ENCODE measurements around the gene GPR33. TPM values are rescaled to one million over a fixed set of nuclear protein-coding genes. Genes with fewer than 3 reads are reported as not detected.
A peak's percentile ranks its signal among the peaks of the same experiment; 100 is the strongest.
"Not testable (repeated sequence)": the region's sequence is repeated elsewhere in the genome, so short reads cannot be mapped to it uniquely, and the experiment has no call there.

The GPR33 gene
- total RNA-seq, 1 experiment from 2014 or later = not detected

GRCh38 chr14:31477248-31477647, 10.6 kb downstream of the GPR33 start:
- H3K9me3 ChIP-seq = no peaks in the 10 kb centered on the region
- no peak for DNase-seq
- H3K4me3 ChIP-seq = no peak overlapping the region
- no peaks in the 10 kb centered on the region for H3K27me3 ChIP-seq
- no peaks in the 10 kb centered on the region for H3K36me3 ChIP-seq

GRCh38 chr14:31476131-31476866, 11.5 kb downstream of the GPR33 start:
- no peaks in the 10 kb centered on the region for H3K36me3 ChIP-seq
- H3K9me3 ChIP-seq = no peaks in the 10 kb centered on the region
- no peak overlapping the region for H3K4me3 ChIP-seq
- no peaks in the 10 kb centered on the region for H3K27me3 ChIP-seq
- DNase-seq = no peak

DNA sequence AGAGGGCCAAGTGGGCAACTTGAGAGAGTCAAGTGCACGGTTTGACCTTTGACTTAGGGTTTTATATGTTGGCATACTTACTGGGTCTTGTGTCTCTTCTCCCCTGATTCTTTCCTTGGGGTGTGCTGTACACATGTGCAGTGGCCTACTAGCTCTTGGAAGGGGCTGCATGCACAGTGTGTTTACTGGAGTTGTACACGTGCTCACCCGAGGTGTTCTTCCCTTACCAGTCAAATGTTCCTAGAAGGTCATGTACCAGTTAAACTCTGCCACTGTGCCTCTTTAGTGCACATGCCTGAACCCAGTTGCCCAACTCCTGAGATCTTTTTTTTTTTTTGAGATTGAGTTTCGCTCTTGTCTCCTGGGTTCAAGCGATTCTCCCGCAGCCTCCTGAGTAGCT, 21.3 kb downstream of the GPR33 start:
- no peak for DNase-seq
- Histone ChIP-seq H3K36me3 (no peaks in the 10 kb centered on the region), H3K4me3 (no peak overlapping the region), H3K9me3 (no peaks in the 10 kb centered on the region), H3K27me3 (no peaks in the 10 kb centered on the region)

GRCh38 chr14:31465111-31465510, 22.7 kb downstream of the GPR33 start:
- no peak for DNase-seq
- no peaks in the 10 kb centered on the region for H3K27me3 ChIP-seq
- H3K4me3 ChIP-seq = no peak overlapping the region
- H3K36me3 ChIP-seq = no peaks in the 10 kb centered on the region
- no peaks in the 10 kb centered on the region for H3K9me3 ChIP-seq

DNA sequence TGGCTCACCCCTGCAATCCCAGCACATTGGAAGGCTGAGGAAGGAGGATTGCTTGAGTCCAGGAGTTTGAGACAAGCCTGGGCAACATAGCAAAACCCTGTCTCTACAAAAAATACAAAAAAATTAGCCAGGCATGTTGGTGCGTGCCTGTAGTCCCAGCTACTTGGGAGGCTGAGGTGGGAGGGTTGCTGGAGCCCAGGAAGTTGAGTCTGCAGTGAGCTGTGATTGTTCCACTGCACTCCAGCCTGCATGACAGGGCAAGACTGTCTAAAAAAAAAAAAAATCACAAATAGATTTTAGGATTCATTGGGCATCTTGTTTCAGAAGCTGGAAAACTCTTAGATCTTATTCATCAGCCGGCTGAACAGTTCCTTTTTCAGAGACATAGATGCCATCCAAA, 25.4 kb downstream of the GPR33 start:
- not testable (repeated sequence) for DNase-seq, H3K36me3 ChIP-seq, H3K27me3 ChIP-seq, H3K4me3 ChIP-seq, H3K9me3 ChIP-seq

- Histone ChIP-seq H3K27me3 (no peaks in the 10 kb centered on the region), H3K9me3 (no peaks in the 10 kb centered on the region), H3K36me3 (no peaks in the 10 kb centered on the region), H3K4me3 (no peak overlapping the region)
- no peak for DNase-seq
These were observed 26.3 kb downstream of the GPR33 start for GRCh38 chr14:31461545-31461944.

GRCh38 chr14:31457665-31458659, 29.9 kb downstream of the GPR33 start:
- Histone ChIP-seq H3K4me3 (peak overlapping the region; percentile 66), H3K36me3 (no peaks in the 10 kb centered on the region), H3K27me3 (no peaks in the 10 kb centered on the region), H3K9me3 (no peaks in the 10 kb centered on the region)
- no peak for DNase-seq

- no peaks in the 10 kb centered on the region for H3K27me3 ChIP-seq
- DNase-seq = peak; percentile 89
- H3K9me3 ChIP-seq = no peaks in the 10 kb centered on the region
- peaks cover 4% of the 10 kb centered on the region; the same call in 1 of the 2 replicates for H3K36me3 ChIP-seq
- H3K4me3 ChIP-seq = peak within 1 kb of the TSS; percentile 66
These were observed 30.8 kb downstream of the GPR33 start, which contains the start of gene DTD2 for GRCh38 chr14:31456841-31457664. Gene DTD2, minus strand, starts transcription at chr14:31457506. Its CDS starts 113 bp downstream, at chr14:31457393.

DNA sequence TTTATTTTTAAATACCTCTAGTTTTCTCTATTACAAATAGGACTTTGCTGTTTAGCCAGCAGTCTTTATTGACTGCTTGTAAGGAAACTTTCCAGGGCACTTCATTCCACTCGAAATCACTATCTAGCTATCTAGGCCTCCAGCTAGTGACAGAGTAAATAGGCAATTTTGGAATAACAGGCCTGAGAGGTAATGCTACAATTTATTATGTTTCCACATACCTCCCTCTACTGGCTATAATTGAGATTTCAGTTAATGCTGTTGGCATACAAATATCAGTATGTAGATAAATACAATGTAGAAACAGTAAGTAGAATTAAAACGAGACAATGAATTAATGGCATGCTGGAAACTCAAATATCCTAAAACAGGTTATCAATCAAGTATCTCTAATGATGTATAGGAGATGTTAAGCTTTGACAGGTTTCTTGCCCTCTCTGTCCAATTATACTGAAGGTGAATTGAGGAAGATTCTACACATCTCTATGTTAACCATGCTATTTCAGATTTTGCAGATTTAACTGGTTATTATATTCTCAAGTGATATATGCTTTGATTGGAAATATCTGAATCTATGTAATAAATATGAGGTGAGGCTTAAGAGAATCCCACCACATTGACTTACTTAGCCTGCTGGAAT, 37.7 kb downstream of the GPR33 start:
- no peak for DNase-seq
- Histone ChIP-seq H3K36me3 (peaks cover 6% of the 10 kb centered on the region; the same call in 1 of the 2 replicates), H3K9me3 (no peaks in the 10 kb centered on the region), H3K27me3 (no peaks in the 10 kb centered on the region), H3K4me3 (no peak overlapping the region)

GRCh38 chr14:31449136-31449535, 38.7 kb downstream of the GPR33 start:
- no peak for DNase-seq
- H3K9me3 ChIP-seq = no peaks in the 10 kb centered on the region
- no peaks in the 10 kb centered on the region for H3K27me3 ChIP-seq
- no peak overlapping the region for H3K4me3 ChIP-seq
- peaks cover 6% of the 10 kb centered on the region; the same call in 1 of the 2 replicates for H3K36me3 ChIP-seq

DNA sequence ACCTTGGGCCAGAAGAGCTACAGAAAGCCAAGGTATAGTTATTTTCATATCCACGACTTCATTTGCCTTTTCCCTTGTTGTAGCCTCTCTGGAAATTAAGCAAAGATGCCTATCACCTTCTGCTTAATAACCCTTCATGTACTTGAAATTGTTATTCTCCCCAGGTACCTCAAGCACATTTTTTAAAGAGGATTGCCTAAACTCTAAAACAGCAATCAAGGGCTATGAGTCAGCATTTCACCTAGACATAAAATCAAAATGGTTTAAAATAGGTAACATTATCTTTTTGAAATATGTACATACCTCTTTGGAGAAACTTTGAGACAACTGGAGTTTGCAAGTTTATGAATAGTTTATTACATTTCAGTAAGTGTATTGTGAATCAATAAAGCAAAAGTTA, 42.1 kb downstream of the GPR33 start:
- Histone ChIP-seq H3K4me3 (no peak overlapping the region), H3K36me3 (peaks cover 2% of the 10 kb centered on the region; the same call in 1 of the 2 replicates), H3K27me3 (no peaks in the 10 kb centered on the region), H3K9me3 (no peaks in the 10 kb centered on the region)
- DNase-seq = no peak

GRCh38 chr14:31442284-31442683, 45.6 kb downstream of the GPR33 start:
- no peak for DNase-seq
- Histone ChIP-seq H3K4me3 (no peak overlapping the region), H3K9me3 (no peaks in the 10 kb centered on the region), H3K36me3 (no peaks in the 10 kb centered on the region; the same call in 1 of the 2 replicates), H3K27me3 (no peaks in the 10 kb centered on the region)

DNA sequence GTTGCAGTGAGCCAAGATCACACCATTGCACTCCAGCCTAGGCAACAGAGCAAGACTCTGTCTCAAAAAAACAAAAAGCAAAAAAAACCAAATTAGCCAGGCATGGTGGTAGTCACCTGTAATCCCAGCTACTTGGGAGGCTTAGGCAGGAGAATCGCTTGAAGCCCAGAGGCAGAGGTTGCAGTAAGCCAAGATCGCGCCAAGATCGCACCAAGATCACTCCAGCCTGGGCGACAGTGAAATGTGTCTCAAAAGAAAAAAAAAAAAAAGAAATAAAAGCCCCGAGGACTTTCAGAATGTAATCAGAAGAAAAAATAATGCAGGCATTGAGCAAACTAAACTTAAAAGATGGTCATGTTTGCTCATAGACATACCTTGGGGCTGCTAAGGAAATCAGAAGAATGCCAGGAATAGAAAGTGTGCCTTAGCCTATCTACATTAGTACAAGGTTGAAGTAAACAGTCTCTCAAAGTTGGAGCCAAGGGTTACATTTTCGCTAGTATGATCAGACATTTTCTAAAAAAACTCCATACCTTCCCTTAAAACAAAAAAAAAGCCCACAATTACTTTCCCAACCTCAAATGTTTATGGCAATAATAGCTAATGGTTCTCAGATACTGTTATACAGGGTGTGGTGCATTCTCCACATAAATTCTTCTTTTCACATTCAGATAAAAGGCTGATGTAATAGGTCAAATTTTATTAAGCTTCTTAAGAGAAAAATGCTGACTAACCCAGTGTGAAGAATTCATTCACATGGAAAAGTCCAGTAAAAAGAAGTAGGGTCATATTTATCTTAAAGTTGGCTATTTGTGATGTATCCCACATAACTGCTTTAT, 46.3 kb downstream of the GPR33 start:
- no peak for DNase-seq
- Histone ChIP-seq H3K9me3 (no peaks in the 10 kb centered on the region), H3K4me3 (no peak overlapping the region), H3K27me3 (no peaks in the 10 kb centered on the region), H3K36me3 (no peaks in the 10 kb centered on the region; the same call in 1 of the 2 replicates)

DNA sequence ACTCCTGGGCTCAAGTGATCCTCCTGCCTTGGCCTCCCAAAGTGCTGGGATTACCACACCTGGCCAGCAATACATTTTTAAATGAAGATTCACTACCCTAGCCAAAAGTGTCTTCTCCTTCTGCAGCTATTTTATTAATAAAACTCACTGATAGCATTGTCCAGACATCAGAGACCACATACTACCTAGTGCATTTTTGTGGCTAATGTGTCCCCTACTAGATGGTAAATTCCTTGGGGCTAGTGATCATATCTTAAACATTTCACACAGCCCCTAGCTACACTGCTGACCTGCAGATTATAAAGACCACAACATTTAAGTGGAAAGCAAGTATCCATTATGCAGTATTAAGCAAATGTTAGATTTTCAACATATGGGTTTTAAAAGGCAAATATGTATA, 47.6 kb downstream of the GPR33 start:
- Histone ChIP-seq H3K36me3 (no peaks in the 10 kb centered on the region), H3K9me3 (no peaks in the 10 kb centered on the region), H3K4me3 (no peak overlapping the region), H3K27me3 (no peaks in the 10 kb centered on the region)
- DNase-seq = no peak

DNA sequence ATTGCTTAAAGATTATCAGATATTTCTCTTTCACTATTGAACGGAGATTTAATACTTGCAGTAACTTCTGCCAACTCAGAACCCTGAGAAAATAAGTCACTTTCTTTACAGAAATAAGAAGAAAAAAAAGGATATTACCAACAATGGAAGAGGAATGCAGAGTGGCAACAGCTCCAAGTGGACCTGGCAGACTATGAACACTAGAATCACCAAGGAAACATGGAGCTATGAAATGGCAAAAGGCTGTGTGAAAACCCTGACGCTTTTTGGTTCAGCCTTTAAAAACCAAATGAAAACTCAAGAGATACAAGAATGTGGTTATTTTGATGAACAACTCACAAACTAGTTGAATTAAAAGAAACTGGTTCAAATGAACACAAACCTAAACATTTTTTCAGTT, 48.3 kb downstream of the GPR33 start:
- DNase-seq = no peak
- H3K9me3 ChIP-seq = no peaks in the 10 kb centered on the region

More for the DNA sequence above, 48.3 kb downstream of the GPR33 start:
- Histone ChIP-seq H3K36me3 (no peaks in the 10 kb centered on the region), H3K27me3 (no peaks in the 10 kb centered on the region), H3K4me3 (no peak overlapping the region)

All from MG63 (cell line).